CD4-positive, alpha-beta T cell treated with Interleukin-15 for 1 hour (primary cell): ENCODE results near the gene PLA2G4B.

Experiments
- DNase-seq: peaks from one replicate; pipeline ENCODE4 v3.0.0-alpha.2; 2020

Gene PLA2G4B

DNA sequence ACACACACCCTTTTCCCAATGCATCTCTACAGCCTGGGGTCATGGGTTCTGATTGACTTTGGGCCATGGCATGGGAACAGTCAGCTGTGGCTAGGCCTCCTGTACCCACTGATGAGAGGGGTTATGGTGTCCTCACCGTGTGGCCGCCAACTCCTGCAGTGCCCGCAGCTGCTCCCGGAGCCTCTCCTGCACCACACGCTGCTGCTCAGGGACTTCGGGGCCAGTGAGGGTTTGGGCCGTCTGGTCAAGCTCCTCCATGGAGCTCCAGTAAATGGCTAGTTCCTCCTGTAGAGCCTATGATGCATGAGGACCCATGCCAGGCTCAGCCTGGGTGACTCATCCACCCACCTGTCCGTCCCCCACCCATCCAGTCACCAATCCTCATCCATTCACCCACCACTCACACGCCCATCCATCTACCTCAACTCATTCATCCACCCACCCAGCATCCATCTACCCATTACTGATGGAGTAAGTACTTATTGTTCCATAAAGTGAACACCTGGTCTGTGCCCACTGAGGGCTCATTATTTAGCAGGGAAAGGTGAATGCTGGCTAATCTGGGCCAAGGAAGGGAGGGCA, 33.6 kb downstream of the PLA2G4B start:
- DNase-seq, result no peak

DNA sequence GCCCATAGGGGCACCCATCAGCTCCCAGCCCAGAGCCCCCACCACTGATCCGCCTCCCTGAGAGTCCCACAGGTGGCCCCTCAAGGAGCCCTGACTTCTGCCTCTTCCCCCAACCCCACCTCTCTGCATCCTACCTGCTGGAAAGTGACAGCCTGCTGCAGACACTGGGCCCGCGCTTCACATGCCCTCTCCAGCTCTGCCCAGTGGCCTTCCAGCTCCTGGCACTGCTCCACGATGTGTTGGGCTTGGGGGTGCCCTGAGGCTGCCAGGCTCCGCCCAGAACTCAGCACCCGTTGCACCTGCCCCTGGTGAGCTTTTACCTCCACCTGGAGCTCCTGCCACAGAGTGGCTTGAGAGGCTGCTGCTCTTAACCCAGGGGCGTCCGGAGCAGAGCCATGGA, 35.1 kb downstream of the PLA2G4B start:
- no peak for DNase-seq

DNA sequence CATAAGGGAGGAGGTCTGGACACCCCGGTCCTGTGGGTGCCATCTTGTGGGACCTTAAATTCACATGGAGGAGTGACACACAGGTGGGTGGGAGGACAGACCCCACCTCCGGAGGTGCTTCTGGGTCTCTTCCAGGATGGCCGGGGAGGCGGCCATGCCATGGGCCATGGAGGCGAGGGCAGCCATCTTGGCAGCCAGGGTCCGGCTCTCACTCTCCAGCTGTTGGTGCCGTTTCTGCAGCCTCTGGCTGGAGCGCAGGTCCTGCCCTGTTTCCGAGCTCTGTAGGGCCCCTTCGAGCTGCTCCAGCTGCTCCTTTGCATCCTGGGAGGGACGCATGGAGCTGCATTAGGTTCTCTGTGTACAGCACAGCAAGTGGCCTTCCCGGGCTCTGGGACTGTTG, 36.1 kb downstream of the PLA2G4B start:
- no peak for DNase-seq

DNA sequence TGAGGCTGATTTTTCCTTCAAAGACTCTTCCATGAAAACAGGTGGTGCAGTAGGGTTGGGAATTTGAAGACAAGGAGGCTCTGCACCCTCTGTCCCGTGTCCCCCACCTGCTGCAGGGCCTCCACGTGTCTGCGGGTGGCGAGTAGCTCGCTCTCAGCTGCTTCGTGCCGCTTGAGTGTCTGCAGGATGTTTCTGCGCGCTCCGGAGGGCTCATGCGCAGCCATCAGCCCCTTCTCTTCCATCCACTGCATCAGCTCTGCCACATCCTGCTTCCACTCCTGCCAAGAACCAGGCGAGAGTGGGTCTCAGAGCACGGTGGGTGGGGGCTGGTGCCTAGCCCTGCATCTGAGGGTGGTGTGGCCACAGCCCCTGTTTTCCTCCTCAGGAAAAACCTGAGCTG, 37.4 kb downstream of the PLA2G4B start:
- no peak for DNase-seq

DNA sequence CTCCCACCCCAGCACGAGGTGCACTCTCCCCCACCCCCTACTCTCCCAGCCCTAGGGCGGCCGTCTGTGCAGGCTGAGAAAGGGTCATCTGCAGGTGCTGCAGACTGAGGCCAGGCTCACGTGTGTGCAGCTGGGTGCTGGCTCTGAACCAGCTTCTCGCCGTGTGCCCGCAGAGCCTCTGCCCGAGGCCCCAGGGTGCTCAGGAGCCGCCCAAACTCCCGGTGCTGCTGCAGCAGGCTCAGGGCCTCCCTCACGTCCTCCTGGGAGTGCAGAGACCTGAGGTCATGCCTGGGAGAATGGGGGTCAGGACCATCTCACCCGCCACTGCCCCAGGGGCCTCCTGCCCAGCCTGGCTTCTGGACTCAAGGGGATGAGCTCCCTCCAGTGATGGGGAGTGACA, 38.0 kb downstream of the PLA2G4B start:
- no peak for DNase-seq

DNA sequence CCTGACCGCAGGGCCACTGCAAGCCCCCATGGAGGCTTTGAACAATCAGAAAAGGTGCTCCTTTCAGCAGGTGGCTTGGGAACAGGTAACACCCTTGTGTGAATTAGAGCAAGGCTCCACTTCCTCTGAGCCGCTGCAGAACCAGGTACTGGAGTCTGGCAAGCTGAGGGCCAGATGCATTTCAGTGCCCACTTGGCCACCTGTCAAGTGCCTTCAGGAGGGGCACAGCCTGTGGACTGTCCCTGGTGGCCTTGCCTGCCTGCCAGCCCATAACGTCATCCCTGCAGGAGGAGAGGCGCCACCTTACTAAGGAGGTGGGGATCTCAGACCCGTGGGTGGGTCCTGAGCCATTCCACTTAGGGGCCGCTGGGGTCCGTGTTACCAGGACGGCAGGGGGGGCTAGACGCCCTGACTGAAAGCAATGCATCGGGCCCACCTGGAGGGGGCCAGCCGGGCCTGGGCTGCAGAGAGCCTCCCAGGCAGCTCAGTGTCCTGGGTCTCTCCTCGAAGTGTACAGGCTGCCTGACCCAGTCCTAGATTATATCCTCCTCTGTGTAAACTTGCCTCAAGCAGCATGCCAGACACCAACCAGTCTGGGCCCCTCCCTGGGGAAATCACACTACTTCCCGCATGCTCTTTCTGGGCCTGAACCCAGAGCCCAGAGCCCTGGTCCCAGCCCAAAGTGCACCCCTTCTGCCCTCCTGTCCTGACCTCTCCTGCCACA, 39.1 kb downstream of the PLA2G4B start:
- no peak for DNase-seq

DNA sequence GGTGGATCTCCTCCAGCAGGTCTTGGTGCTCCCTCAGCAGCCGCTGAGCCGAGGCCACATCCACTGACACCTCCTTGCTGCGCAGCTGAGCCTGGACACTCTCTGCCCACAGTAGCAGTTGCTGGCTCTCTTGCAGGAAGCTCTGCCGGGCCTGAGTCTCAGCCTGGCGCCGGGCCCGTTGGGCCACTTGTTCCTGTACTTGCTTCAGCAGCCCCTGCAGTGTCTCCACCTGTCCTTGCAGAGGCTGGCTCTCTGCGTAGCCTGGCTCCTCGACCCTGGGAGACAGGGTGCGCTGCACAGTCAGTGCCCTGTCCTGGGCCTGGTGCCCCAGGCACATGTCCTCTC, 39.7 kb downstream of the PLA2G4B start:
- DNase-seq, result no peak

DNA sequence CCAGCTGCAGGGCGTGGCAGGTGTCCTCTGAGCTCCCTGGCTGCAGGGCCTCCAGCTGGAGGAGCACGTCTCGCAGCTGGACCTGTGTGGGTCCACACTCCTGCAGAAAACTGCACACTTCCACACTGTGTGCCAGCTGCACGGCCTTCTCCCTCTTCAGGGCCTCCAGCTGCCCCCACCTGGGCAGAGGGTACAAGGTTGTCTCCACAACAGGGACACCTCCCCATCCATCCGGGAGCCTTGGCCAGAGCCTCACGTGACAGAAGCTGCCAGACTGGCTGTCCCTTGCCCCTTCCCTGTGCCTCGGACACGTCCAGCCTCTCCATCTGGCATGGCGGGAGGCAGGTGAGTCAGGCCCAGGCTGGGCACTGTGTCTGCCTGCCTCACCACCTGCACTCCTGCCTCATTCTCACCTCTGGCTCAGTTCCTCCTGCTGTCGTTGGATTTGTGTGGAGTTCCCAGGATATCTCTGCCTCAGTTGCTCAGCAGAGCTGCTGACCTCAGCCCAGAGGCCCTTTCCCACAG, 40.7 kb downstream of the PLA2G4B start:
- no peak for DNase-seq

DNA sequence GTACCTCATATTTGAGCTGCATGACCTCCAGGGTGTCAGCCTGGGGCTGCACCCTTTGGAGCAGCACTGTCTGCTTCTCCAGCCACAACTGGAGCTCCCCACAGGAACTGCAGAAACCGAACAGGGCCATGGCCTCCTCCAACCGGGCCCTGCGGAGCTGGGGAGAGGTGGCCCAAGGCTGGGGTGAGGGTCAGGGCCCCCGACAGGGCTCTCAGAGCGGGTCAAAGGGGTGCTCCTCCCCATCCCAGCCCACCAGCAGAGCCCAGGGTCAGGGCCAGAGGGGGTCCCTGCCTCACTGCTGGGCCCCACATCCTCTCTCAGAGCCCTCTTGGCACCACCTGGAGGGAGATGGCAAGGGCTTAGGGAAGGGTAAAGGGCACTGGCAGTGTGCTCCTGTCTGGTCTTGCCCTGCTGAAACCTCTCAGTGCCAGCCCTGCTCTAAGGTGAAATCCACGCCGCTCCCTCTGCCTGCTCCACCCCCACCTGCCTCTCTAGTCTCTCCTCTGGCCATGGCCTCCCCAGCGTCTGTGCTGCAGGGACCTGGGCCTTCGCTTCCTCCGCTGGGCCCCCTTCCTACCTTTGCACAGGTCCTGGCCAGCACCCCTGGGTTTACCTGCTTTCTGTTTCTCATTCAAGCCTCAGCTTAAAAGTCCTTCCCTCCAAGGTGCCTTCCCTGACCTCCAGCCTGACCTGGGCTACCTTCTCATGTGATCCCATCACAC, 41.7 kb downstream of the PLA2G4B start:
- no peak for DNase-seq

DNA sequence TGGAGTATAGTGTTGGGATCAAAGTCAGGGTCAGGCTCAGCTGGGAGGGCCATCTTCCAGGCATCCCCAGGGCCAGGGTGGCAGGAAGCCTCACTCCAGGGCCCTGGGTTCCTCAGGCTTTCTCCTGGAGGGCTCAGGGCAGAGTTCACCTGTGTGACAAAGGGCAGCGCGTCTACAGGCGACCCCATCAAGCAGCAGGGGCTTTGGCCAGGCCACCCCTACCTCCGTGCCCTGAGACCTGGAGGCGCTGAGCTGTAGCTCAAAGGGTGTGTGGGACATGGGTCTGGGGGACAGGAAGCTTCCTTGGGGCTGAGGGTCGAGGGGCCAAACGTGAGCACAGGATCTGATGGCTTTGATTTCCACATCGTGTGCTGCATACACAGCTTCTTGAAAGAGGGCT, 42.4 kb downstream of the PLA2G4B start:
- DNase-seq, result no peak

DNA sequence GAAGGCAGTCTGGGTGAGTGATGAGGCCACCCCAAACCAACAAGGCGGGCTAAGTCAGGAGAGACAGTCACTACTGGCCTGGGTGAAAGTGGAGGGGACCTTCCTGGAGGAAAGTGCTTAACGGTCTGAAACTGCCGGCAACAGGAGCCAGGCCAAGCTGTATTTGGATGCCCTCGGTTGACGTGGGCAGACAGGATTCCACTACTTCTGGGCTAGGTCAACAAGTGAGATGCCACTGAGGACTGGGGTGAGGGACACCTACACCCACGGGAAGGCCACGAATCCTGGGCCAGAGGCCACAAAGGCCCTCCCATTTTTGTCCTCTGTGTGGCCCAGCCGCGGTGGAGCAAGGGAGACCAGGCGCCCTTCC, 42.9 kb downstream of the PLA2G4B start:
- DNase-seq, result no peak

DNA sequence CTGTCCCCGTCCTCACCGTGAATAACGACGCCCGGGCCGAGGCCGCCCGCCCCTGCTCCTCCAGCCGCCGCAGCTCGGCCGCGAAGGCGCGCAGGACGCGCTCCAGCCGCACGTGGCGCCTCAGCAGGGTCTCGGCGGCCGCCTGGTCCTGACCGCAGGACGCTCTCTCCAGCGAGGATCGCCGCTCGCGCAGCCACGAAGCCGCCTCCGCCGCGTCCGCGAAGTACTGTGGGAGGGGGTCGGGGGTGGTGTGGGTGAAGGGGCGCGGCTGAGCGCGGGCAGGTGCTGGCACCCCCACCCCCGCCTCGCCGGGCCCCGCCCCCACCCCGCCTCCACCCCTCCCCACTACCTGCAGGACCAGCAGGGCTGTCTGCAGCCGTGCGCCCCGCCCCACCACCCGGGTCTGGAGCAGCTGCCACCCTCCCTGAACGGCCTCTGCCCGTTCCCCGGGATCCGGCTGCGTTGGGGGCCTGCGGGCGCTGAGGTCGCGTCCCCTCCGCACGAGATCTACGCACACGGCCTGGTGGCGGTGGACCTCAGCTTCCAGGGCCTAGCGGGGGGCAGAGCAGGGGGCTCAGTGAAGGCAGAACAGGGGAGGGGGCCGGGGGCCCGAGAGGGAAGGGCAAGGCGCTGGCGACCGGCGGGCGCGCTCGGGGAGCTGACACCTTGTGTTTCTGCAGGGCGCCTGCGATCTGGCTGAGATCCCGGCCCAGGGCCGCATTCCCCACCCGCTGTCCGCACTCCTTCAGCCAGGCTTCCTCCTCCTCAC, 43.5 kb downstream of the PLA2G4B start:
- no peak for DNase-seq

DNA sequence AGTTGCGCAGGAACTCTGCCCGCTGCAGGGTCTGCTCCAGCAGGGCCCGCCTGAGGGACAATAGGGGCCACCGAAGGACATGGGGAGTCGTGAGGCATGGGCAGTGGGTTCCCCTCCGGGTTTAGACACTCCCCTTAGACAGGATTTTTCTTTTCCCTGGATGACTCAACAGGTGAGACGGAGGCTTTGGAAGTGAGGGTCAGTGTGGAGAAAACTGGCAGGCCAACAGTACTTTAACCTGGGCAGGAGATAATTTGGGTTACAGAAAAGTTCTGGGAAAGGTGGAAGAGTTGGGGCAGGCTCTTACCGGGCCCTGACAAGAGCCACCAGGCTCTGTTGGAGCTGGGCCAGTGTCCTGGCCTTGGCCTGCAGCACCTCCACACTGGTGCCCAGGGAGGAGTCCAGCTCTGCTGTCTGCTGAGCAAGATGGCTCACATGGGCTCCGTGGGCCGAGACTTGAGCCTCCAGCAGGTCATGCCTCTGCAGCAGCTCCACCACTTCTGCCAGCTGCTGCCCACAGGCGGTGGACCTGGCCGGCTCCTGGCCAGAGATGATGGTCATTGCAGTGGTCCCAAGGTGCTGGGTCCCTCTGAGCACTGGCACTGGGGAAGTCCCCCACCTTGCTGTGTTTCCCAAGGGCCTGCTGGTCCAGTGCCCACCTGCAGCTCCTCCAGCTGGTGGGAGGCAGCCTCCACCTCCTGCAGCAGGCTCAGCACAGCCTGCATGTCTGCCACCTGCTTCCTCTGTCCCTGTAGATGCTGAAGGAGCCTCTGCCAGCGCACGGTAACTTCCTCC, 44.2 kb downstream of the PLA2G4B start:
- no peak for DNase-seq

DNA sequence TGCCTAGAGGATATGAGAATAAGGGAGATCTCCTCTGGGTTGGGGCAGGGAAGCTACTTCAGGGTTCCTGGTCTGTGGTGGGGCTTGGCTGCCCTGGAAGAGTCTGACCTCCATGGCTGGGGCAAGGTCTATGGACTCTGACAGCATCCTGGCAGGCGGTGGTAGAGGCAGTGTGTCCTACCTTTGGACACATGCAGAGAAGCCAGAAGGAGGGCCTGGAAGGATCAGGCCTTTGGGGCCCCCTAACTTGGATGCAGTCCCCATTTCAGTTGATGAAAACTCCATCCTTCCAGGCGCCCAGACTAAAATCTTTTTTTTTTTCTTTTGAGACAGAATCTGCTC, 44.8 kb downstream of the PLA2G4B start:
- DNase-seq, result no peak

DNA sequence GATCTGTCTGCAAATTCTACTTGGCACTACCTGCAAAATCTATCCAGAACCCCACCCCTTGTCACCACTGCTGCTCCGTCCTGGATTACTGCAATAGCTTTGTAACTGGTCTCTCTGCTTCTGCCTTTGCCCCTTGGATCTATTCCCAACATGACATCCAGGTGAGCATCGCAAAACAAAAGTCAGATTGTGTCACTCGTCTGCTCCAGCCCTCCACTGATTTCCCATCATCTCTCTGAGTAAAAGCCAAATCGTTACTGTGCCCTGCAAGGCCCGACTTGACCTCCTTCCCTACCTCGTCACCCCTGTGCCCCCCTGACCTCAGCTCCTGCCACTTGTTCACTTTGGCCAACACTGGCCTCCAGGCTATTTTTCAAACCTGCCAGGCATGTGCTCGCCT, 45.8 kb downstream of the PLA2G4B start:
- DNase-seq, result no peak

DNA sequence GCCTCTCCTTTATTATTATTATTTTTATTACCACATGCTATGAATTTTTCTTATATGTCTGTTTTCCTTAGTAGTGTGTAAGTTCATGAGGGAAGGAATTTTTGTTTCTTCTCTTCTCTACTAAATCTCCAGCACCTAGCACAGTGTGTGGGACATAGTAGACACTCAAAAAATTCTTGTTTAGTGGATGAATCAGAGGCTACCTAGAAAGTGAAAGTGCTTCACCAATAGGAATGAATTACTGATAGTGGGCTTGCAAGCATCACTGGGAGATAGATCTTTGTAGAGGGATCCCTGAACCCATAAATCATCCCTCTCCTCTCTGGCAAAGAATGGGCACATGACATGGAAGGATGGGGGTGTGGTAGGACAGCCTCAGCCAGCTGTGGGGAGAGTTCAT, 46.7 kb downstream of the PLA2G4B start:
- no peak for DNase-seq

DNA sequence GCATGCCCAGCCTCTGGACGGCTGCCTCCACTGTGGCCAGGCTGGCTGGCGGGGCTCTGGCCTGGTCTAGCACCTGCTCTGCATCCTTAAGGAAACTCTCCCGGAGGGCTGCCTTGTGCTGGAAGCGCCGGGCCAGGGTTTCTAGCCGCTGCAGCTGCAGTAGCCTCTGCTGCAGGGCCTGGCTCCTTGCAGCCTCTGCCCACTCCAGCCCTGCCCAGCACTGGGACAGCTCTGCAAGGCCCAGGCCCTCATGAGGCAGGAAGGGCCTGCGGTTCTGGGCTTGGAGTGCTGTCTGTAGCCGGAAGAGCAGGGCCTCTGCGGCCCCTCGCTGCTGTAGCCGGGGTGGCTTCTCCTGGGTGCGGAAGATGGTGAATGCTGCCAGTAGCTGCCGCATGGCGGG, 47.2 kb downstream of the PLA2G4B start:
- no peak for DNase-seq

DNA sequence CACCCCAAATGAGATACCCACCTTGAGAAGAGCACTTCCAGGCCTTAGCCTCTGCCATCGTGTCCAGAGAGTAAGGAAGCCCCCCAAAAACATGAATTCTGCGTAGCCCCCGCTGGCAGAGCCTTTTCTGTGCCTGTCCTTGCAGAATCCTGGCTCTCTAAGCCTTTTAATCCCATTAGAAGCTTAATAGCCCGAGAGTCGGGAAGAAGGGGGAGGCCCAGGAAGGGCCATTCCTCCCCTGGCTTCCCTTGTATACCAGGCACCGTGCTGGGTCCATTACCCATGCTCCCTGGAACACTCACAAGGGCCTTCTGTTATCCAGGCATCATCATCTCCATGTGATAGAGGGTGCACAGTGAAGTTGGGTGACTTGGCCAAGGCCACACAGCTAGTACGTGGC, 48.1 kb downstream of the PLA2G4B start:
- no peak for DNase-seq

DNA sequence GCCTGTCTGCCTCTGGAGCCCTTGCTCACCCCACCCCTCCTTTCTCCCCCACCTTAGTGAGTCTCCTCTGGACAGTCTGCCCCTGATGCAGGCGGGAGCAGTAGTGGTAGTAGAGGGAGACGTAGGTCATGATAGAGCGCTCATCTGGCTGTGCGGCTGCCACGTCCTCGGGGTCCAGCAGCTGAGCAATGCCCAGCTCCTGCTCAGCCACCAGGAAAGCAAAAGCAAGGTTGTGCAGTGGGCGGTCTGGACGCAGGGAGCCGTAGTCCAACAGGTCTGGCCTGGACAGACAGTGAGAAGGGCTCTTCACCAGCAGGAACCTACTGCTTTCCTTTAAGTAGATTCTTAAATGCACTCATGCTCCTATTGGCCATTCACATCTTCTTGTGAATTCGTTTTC, 48.5 kb downstream of the PLA2G4B start:
- no peak for DNase-seq

DNA sequence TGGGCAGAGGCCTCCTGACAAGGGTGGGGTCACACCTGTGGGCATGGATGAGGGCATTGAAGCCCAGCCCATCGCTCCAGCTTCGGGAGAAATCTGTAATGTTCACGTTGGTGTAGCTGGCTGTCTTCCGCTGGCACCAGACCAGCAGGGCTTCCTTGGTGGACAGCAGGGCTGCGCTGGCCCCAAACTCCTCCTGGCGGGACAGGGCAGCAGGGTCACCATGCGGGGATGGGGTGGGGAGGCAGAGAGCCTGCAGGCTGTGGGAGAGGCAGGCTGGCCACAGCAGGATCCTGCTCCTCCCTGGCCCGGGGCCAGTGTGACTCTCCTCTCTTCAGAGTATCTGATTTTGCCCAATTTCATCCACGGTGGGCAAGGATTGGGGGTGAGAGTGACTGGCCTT, 49.2 kb downstream of the PLA2G4B start:
- no peak for DNase-seq

DNA sequence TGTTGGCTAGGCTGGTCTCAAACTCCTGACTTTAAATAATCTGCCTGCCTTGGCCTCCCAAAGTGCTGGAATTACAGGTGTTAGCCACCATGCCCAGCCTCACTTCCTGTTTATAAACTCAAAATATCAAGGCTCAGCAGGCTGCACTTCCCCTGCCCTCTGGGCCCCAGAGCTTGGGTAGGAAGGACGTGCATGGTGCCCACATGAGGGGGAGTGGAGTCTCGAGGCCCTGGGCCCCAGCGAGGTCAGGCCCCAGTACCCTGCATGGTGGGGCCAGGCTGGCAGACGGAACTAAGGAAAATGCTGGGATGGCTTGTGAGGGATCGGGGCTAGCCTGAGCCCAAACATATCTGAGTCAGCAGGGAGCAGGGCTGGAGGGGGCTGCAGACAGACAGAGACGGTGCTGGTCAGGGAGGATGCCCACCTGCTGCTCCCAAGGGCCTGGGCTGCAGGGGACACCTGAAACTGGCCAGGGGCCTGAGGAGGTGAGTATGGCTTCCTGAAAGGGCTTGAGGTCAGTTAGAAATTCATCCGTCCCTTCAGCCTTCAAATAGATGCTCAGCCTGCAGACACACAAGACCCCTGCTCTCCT, 50.1 kb downstream of the PLA2G4B start:
- DNase-seq, result no peak

DNA sequence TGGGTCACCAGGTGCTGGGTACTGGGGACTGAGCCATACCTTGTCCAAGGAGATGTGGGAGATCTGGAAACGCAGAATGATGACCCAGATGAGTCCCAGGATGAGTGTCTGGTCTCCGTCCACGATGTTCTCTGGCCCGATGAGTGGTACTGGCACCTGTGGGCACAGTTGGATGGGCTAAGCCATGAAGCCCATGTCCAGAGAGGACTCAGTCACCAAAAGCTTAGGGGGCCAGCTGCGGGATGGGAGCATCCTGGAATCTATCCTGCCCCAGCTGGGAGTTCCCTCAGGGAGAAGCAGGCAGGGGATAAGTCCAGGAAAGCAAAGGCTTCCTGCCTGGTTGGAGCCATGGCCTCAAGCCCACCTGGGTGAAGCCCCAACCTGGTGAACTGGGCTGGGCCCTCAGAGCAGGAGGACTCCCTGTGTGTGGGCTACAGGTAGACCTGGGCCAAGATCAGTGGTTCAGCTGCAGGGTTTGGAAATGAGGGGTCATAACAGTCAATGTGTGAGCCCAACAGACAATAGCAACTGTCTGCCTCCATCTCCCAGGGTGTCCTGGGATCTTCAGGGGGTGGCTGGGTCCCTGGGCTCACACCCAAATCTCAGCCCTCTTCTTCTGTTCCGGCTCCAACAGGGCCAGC, 51.5 kb downstream of the PLA2G4B start:
- DNase-seq, result no peak
